ENCODE data around the gene TMEM222.
"Not testable (repeated sequence)": the region's sequence is repeated elsewhere in the genome, so short reads cannot be mapped to it uniquely, and the experiment has no call there.

TMEM222 gene, protein sequence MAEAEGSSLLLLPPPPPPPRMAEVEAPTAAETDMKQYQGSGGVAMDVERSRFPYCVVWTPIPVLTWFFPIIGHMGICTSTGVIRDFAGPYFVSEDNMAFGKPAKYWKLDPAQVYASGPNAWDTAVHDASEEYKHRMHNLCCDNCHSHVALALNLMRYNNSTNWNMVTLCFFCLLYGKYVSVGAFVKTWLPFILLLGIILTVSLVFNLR

DNA sequence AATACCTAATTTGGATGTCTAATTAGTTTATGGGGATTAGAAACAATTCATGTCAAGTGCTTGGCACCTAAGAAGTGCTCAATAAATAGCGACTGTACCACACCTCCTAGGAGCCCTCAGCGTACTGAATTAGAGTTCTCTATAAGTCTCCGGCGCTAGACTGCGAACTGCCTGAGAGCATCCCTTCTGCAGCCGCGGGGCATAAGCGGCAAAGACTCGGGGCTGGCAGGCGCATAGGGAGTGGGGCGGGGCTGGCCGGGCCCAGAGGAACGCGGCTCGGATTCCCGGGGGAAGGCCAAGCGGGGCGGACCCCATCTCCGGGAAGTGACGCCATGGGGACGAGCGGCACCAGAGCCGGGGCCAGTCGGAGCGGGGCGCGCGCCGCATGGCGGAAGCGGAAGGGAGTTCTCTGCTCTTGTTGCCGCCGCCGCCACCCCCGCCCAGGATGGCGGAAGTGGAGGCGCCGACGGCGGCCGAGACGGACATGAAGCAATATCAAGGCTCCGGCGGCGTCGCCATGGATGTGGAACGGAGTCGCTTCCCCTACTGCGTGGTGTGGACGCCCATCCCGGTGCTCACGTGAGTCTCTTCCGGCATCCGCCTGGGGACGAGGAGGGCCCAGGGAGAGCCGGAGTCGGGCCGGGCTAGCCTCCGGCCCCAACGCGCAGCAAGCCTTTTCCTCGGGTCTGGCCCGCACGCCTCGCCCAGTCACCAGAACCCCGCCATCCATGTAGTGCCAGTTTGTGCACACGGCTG is at the start of gene TMEM222:
TMEM222 (plus strand) TSS at position 351 of the 756 bp plus-strand sequence; CDS start at position 386, 35 bp downstream.
- DNase-seq (ENCODE audit: low read depth in 2 of 3, low spot score in 2 of 3), result peak; percentile 89 to 98 (median 97)

GRCh38 chr1:27274204-27274603 is 47.8 kb upstream of the TMEM222 start:
- DNase-seq (ENCODE audit: low read depth in 2 of 3, low spot score in 2 of 3), result no peak

DNA sequence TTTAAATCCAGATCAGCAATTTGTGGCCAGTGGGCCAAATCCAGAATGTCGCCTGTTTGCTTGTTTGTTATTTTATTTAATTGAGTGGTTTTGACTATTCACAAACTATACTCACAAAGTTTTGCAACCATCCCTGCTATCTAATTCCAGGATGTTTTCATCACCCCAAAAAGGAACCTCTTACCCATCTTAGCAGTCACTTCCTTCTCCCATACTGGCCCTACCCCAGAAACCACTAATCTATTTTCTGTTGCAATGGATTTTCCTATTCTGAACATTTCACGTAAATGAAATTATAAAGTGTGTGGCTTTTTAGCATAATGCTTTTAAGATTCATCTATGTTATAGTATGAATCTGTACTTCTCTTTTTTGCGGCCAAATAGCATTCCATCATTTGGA is 46.3 kb upstream of the TMEM222 start:
- no peak for DNase-seq (ENCODE audit: low read depth in 2 of 3, low spot score in 2 of 3)

DNA sequence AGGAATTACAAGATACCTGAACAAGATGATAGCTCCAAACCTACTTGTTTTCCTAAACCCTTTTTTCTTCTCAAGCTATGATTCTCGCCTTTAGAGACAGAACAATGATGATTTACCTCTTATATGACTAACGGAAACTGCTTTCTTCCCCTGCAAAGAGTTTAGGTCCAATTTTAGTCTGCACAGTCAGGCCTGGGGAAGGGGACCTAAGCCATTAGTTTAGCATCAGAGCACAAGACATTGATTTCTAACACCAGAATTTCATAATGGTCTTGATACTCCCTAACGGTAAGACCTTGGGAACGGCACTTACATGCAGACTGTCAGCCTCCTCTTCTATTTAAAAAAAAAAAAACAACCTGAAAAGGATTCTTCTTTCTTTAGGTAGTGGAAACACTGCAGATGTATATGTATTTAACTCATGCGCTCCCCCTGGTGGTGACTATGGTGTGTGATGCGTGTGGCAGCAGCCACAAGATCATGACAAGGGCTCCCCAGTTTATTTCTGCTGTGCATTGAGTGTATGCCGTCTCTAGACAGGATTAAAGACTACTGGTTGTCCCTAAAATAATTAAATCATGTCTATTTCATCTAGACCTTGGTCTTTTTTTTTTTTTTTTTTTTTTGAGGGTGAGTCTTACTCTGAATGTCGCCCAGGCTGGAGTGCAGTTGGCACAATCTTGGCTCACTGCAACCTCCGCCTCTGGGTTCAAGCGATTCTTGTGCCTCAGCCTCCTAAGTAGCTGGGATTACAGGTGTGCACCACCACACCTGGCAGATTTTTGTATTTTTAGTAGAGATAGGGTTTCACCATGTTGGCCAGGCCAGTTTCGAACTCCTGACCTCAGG is 37.3 kb upstream of the TMEM222 start:
- DNase-seq (ENCODE audit: low read depth in 2 of 3, low spot score in 2 of 3), result peak; percentile 46 to 87 (median 80)

GRCh38 chr1:27285274-27285660 is 36.7 kb upstream of the TMEM222 start:
- DNase-seq (ENCODE audit: low read depth in 2 of 3, low spot score in 2 of 3), result no peak

DNA sequence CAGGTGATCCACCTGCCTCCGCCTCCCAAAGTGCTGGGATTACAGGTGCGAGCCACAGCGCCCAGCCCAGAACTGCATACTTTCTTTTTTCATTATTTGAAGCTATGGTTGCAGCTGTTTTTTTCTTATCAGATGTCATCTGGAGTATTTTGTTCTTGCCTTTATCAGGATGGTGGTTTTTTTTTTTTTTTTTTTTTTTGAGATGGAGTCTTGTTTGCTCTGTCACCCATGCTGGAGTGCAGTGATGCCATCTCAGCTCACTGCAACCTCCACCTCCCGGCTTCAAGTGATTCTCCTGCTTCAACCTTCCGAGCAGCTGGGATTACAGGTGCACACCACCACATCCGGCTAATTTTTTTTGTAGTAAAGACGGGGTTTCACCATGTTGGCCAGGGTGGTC is 36.1 kb upstream of the TMEM222 start:
- not testable (repeated sequence) for DNase-seq (ENCODE audit: low read depth in 2 of 3, low spot score in 2 of 3)

DNA sequence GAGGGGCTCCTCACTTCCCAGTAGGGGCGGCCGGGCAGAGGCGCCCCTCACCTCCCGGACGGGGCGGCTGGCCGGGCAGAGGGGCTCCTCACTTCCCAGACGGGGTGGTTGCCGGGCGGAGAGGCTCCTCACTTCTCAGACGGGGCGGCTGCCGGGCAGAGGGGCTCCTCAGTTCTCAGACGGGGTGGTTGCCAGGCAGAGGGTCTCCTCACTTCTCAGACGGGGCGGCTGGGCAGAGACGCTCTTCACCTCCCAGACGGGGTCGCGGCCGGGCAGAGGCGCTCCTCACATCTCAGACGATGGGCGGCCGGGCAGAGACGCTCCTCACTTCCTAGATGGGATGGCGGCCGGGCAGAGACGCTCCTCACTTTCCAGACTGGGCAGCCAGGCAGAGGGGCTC is 32.8 kb upstream of the TMEM222 start:
- not testable (repeated sequence) for DNase-seq (ENCODE audit: low read depth in 2 of 3, low spot score in 2 of 3)

DNA sequence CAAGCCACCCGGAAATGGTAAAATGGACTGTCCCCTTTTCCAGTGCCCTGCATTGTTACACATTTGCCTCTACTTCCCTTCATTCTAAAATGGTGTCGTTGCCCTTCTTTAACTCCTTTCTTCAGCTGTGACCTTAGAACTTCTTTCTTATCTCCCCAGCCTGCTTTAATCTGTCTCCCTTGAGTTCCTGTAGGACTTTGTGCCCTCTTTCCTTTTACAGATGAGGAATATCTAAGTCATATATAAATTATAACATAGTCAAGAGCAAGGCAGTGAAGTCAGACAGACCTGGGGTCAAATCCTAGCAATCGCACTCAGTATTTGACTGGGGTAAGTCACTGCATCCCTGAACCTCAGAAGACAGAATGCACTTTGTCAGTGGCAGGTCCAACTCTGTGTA is 31.4 kb upstream of the TMEM222 start:
- no peak for DNase-seq (ENCODE audit: low read depth in 2 of 3, low spot score in 2 of 3)

DNA sequence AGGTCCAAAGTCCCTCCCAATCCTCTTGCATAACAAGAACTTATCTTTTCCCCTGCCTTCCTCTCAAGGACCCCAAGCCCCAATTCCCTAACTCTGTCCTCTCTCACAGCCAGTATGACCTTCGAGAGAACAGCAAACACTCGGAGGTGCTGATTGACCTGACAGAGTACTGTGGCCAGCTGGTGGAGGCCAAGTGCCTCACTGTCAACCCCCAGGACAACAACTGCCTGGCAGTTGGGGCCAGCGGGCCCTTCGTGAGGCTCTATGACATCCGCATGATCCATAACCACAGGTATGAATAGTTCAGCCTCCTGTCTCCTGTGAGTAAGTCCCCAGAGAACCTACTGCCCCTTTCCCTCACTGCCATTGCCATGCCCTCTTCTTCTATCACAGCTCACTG is 29.9 kb upstream of the TMEM222 start:
- no peak for DNase-seq (ENCODE audit: low read depth in 2 of 3, low spot score in 2 of 3)

DNA sequence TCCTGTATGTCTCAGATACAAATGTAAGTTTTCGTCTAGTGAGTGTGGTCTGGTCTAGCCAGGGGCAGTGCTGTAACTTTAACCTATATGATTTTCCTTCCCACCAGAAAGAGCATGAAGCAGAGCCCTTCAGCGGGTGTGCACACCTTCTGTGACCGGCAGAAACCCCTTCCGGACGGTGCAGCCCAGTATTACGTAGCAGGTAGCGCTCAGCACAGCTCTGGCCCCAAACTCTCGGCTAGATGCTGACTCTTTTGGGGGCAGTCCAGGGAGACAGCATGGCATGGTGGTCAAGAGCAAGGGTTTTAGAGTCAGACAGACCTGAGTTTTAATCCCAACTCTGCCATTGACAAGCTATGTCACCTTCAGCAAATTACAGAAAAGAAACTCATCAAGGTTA is 28.0 kb upstream of the TMEM222 start:
- DNase-seq (ENCODE audit: low read depth in 2 of 3, low spot score in 2 of 3), result no peak

GRCh38 chr1:27296773-27297291 is 25.1 kb upstream of the TMEM222 start:
- DNase-seq (ENCODE audit: low read depth in 2 of 3, low spot score in 2 of 3), result peak in 2 of 3 experiments; percentile 61 to 62

- no peak for DNase-seq (ENCODE audit: low read depth in 2 of 3, low spot score in 2 of 3)
Measured at GRCh38 chr1:27297903-27298302, 24.1 kb upstream of the TMEM222 start.

GRCh38 chr1:27298632-27299384 is 23.2 kb upstream of the TMEM222 start:
- no peak for DNase-seq (ENCODE audit: low read depth in 2 of 3, low spot score in 2 of 3)

GRCh38 chr1:27299385-27300271 is 22.3 kb upstream of the TMEM222 start:
- no peak for DNase-seq (ENCODE audit: low read depth in 2 of 3, low spot score in 2 of 3)

DNA sequence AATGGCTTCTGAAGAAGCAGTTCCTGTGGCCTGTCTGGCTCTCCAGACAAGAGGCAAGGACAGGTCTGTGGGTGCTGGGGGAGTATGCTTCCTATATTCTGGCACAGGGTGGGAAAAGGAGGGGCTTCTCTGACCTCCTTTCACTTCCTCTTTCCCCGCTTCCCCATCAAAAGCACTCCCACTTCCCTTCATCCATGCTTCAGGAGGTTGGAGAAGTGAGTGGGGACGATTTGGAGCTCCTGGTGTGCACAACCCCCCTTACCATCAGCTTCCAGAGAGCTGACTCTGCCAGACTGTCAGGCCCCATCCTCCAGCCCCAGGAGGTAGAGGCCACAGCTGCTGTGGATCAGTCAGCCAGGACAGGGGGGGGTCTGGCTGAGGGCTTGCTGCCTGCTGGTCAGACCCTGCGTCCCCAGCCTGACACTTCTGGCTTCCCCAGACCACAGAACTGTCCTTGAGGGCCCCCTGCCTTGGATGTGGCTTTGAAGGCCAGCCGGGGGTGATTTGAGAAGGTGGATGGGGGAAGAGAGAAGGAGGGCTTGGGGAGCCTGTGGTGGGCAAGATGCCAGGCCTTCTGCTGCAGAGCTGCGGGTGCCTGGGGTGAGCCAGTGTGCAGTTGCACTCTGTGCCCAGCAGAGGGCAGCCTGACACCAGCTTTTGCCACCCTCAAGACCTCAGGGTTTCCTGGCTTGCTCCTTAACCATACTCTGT is 21.5 kb upstream of the TMEM222 start:
- DNase-seq (ENCODE audit: low read depth in 2 of 3, low spot score in 2 of 3), result peak; percentile 33 to 61 (median 60)

DNA sequence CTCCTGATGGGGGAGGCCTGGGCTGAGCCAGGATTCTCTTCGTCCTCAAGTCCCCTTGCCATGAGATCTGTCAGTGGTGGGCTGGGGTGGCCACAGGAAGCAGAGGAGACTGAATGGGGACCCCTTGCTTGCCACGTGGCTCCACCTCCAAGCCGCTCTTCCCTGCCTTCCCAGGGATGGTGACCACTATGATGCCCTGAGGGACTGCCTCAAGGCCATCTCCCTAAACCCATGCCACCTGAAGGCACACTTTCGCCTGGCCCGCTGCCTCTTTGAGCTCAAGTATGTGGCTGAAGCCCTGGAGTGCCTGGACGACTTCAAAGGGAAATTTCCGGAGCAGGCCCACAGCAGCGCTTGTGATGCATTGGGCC is 20.9 kb upstream of the TMEM222 start:
- DNase-seq (ENCODE audit: low read depth in 2 of 3, low spot score in 2 of 3), result no peak

DNA sequence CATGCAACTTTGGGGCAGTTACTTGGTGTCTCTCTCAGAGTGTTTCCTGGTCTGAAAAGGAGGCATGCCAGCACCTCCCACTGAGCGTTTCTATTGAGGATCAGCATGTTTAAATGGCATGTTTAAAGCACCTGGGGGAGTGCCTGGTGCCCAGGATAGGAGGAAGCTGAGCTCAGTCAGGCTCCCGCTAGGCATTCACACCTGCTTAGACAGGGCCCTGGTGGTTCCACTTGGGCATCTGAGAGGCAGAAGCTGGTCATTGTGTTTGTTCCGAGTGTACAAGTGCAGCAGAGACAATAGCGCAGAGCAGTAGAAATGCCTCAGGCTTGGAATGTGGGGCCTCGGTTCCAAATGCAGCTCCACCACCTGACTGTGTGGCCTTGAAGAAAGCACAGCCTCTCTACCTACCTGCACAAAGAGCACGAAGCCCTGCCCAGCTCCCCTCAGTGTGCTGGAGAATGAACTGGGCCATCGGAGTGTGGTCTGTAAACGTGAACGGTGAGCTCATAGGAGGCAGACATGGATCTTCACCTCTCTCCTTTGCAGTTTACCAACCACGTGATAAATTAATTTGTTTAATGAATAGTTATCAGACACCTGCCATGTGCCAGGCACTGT is 20.3 kb upstream of the TMEM222 start:
- no peak for DNase-seq (ENCODE audit: low read depth in 2 of 3, low spot score in 2 of 3)

DNA sequence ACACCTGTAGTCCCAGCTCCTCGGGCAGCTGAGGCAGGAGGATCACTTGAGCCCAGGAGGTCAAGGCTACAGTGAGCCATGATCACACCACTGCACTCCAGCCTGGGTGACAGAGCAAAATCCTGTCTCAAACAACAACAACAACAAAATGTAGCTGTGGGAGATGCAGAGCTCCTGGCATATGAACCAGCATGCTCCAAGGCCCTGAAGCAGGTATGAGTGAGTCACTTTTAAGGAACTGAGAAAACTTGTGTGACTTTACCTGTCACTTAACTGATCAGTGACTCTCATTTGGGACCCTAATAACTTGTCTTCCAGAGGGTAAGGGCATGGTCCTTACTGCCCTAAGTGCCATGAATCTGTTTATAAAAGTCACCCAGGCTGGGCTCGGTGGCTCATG is 19.4 kb upstream of the TMEM222 start:
- DNase-seq (ENCODE audit: low read depth in 2 of 3, low spot score in 2 of 3), result no peak

GRCh38 chr1:27303509-27303908 is 18.5 kb upstream of the TMEM222 start:
- no peak for DNase-seq (ENCODE audit: low read depth in 2 of 3, low spot score in 2 of 3)

All from activated CD8-positive, alpha-beta memory T cell treated with anti-CD3 and anti-CD28 coated beads for 48 hours (primary cell).